ENCODE data around the gene C19orf85. TPM values are rescaled to one million over a fixed set of nuclear protein-coding genes. Genes with fewer than 3 reads are reported as not detected.

Gene C19orf85
- total RNA-seq, 1 donor from 2014 or later = not detected

DNA sequence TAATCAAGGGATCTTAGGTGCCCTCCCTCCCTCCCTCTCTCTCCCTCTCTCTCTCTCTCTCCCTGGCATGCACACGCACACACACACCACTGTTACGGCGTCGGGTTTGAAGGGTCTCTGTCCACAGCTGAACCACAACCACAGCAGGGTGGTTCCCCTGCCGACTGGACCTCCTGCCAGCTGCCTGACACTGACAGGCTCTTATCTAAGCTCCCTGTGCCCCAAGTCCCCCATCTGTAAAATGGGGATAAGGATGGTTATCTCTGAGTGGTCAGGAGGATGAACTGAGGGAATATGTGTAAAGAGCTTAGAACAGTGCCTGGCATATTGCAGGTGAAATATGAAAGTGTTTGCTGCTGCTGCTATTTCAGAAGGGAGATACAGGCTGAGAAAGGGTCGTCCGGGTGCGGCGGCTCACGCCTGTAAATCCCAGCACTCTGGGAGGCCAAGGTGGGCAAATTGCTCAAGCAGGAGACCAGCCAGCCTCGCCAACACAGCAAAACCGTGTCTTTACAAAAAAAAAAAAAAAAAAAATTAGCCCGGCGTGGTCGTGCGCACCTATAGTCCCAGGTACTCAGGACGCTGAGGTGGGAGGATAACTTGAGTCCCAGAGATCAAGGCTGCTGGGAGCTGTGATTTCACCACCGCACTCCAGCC lies 20.6 kb downstream of the C19orf85 start:
- intact Hi-C loops (cut with DNase I) = no loop called here
- Histone ChIP-seq H3K36me3 (no peaks in the 10 kb centered on the region), H3K27me3 (peaks cover 15% of the 10 kb centered on the region), H3K4me1 (no peaks in the 10 kb centered on the region), H3K27ac (no peak overlapping the region), H3K4me3 (no peak overlapping the region), H3K9me3 (no peaks in the 10 kb centered on the region)
- no peak for DNase-seq (ENCODE audit: low spot score in 2 of 2)
- TF ChIP-seq, protein P1, sequence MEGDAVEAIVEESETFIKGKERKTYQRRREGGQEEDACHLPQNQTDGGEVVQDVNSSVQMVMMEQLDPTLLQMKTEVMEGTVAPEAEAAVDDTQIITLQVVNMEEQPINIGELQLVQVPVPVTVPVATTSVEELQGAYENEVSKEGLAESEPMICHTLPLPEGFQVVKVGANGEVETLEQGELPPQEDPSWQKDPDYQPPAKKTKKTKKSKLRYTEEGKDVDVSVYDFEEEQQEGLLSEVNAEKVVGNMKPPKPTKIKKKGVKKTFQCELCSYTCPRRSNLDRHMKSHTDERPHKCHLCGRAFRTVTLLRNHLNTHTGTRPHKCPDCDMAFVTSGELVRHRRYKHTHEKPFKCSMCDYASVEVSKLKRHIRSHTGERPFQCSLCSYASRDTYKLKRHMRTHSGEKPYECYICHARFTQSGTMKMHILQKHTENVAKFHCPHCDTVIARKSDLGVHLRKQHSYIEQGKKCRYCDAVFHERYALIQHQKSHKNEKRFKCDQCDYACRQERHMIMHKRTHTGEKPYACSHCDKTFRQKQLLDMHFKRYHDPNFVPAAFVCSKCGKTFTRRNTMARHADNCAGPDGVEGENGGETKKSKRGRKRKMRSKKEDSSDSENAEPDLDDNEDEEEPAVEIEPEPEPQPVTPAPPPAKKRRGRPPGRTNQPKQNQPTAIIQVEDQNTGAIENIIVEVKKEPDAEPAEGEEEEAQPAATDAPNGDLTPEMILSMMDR (IDR thresholded peaks at IDR 0.05) = no peak

DNA sequence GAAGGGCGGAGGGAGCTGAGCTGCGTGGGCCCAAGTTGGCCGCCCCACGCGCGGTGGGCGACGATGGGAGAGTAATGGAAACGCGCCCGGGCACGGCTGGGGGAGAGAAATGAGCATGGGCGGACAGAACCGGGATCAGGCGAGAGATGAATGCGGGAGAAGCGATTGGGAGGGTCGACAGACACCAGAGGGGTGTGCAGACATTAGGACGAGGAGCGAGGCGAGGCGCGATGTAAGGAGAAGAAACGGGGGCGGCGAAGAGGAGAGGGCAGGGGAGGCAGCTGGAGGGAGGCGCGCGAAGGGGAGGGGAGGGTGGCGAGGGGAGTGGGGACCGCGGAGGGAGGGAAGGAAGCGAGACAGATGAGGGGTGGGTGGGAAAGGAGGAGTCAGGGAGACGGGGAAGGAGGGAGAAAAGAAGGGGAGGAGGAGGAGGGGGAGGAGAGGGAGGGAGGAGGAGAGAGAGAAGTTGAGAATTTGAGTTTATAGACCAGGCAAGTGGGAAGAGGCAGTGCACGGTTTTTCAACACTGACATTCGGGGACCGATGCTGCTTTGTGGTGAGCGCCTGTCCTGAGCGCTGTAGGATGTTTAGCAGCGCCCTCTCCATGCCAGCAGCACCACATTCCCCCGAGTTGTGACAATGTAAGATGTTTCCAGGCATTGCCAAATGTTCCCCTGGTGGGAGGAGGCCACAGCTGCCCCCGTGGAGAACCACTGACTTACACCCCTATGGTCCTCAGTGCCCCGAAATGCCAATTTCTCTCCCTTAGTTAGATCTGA lies 21.3 kb downstream of the C19orf85 start, which contains the start of gene SHISA7:
SHISA7 (minus strand) TSS at position 256 of the 779 bp plus-strand sequence. CDS start 437 bp downstream, outside the sequence.
- intact Hi-C loops (cut with DNase I) = no loop called here
- Histone ChIP-seq H3K9me3 (no peaks in the 10 kb centered on the region), H3K27me3 (peaks cover 15% of the 10 kb centered on the region), H3K4me1 (no peaks in the 10 kb centered on the region), H3K4me3 (no peak within 1 kb of the TSS), H3K27ac (no peak within 1 kb of the TSS), H3K36me3 (no peaks in the 10 kb centered on the region)
- no peak for DNase-seq (ENCODE audit: low spot score in 2 of 2)
- TF ChIP-seq, protein P1 (IDR thresholded peaks at IDR 0.05) = no peak

DNA sequence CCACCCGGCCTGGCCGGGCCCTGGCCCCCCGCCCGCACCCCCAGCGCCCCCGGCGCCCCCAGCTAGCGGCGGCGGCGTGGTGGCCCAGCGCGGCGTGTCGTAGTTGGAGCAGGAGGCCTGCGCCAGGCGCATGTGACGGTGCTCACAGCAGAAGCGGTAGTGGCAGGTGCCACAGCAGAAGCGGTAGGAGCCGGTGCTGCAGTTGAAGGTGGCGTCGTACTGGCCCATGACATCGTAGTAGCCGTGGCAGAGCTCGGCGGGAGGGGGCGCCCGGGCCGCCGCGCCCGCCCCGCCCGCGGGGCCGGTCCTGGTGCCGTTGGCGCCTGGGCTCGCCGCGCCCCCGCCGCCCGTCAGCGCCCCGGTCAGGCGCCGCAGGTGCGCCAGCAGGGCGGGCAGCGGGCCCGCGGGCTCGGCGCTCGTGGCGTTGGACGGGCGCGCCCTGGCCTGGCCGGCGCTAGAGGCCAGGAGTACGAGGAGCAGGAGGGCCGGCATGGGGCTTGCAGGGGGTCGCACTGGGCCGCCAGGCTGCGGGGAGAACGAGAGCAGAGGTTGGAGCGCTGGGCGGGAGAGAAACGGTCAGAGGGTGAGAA lies 22.1 kb downstream of the C19orf85 start:
- Histone ChIP-seq H3K4me3 (no peak overlapping the region), H3K36me3 (no peaks in the 10 kb centered on the region), H3K4me1 (no peaks in the 10 kb centered on the region), H3K9me3 (no peaks in the 10 kb centered on the region), H3K27me3 (peaks cover 19% of the 10 kb centered on the region), H3K27ac (no peak overlapping the region)
- TF ChIP-seq, protein P1 (IDR thresholded peaks at IDR 0.05) = no peak
- intact Hi-C loops (cut with DNase I) = no loop called here
- no peak for DNase-seq (ENCODE audit: low spot score in 2 of 2)

DNA sequence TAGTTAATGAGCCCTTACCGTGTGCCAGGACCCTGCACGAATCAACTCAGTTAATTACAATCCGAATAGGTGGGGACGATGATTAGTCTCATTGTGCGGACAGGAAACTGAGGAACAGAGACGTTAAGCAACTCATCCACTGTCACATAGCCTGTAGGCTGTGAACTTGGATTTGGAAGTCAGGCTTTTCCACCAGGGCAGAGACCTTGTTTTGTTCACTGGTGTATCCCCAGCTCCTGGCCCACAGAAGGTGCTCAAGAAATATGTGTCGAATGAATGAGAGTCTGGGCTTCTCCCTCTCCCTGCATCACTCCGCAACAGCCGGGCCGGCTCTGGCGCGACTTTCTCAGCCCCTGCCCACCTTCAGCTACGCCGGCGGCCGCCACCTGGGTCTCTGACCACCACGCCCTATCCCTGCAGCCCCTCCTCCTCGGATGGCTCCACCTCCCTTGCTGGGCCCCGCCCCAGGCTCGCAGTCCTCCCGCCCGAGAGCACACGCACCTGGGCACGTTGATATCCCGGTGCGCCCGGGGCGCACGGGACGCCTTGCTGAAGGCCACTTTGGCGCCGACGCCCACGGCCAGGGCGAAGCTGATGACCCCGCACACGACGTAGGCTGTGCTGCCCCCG lies 22.7 kb downstream of the C19orf85 start:
- DNase-seq (ENCODE audit: low spot score in 2 of 2) = no peak
- no peaks in the 10 kb centered on the region for H3K9me3 ChIP-seq
- TF ChIP-seq, protein P1 (IDR thresholded peaks at IDR 0.05) = no peak
- H3K27me3 ChIP-seq = peaks cover 19% of the 10 kb centered on the region
- no peaks in the 10 kb centered on the region for H3K4me1 ChIP-seq
- H3K4me3 ChIP-seq = no peak overlapping the region
- no peaks in the 10 kb centered on the region for H3K36me3 ChIP-seq
- no peak overlapping the region for H3K27ac ChIP-seq
- intact Hi-C loops (cut with DNase I) = no loop called here

DNA sequence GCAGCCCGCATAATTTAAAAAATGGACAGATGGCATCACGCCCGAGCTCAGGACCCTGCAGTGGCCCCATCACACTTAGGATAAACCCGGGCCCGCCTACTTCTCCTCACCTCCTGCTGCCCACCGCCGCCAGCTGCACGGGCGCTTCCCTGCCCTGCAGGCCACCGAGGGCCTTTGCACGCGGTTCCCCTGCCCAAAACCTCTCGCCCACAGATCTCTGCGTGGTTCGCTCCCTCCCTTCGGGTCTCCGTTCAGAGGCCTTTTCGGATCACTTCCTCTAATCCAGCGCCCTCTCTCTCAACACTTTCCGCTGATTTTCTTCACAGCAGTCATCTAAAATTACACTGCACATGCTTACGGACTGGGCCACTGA lies 23.2 kb downstream of the C19orf85 start:
- Histone ChIP-seq H3K9me3 (no peaks in the 10 kb centered on the region), H3K36me3 (no peaks in the 10 kb centered on the region), H3K27ac (no peak overlapping the region), H3K4me1 (no peaks in the 10 kb centered on the region), H3K4me3 (no peak overlapping the region), H3K27me3 (peaks cover 19% of the 10 kb centered on the region)
- TF ChIP-seq, protein P1 (IDR thresholded peaks at IDR 0.05) = no peak
- DNase-seq (ENCODE audit: low spot score in 2 of 2) = no peak
- intact Hi-C loops (cut with DNase I) = no loop called here

Data from ascending aorta (tissue), 2 donors.